Measurements from ENCODE around the gene SH3BGRL3. TPM values are rescaled to one million over a fixed set of nuclear protein-coding genes. Genes with fewer than 3 reads are reported as not detected.
"Not testable (repeated sequence)": the region's sequence is repeated elsewhere in the genome, so short reads cannot be mapped to it uniquely, and the experiment has no call there.

SH3BGRL3 gene
- total RNA-seq, 4 donors from 2014 or later: 42.4 to 124 (median 82.4) TPM

GRCh38 chr1:26291433-26291832 lies 11.5 kb downstream of the SH3BGRL3 start:
- TF ChIP-seq CTCF (IDR thresholded peaks at IDR 0.05): no peak
- DNase-seq (ENCODE audit: low spot score): no peak
- ATAC-seq (ENCODE audit: low FRiP score): no peak

- TF ChIP-seq CTCF (IDR thresholded peaks at IDR 0.05): no peak
- no peak for ATAC-seq (ENCODE audit: low FRiP score)
These were observed 12.1 kb downstream of the SH3BGRL3 start for GRCh38 chr1:26291939-26292338.

GRCh38 chr1:26292735-26293134 lies 12.8 kb downstream of the SH3BGRL3 start:
- not testable (repeated sequence) for DNase-seq (ENCODE audit: low spot score); ATAC-seq (ENCODE audit: low FRiP score)

More at GRCh38 chr1:26291939-26292338, 12.1 kb downstream of the SH3BGRL3 start:
- DNase-seq (ENCODE audit: low spot score): no peak

GRCh38 chr1:26293911-26294463 lies 14.1 kb downstream of the SH3BGRL3 start:
- ATAC-seq (ENCODE audit: low FRiP score): no peak
- TF ChIP-seq CTCF (IDR thresholded peaks at IDR 0.05): no peak
- DNase-seq (ENCODE audit: low spot score): no peak

- ATAC-seq (ENCODE audit: low FRiP score) (no peak), DNase-seq (ENCODE audit: low spot score) (no peak)
- TF ChIP-seq CTCF (IDR thresholded peaks at IDR 0.05): no peak
These were observed 15.6 kb downstream of the SH3BGRL3 start for GRCh38 chr1:26295194-26296138.

- DNase-seq (ENCODE audit: low spot score) (no peak), ATAC-seq (ENCODE audit: low FRiP score) (no peak)
- no peak for TF ChIP-seq CTCF (IDR thresholded peaks at IDR 0.05)
These were observed 16.6 kb downstream of the SH3BGRL3 start for GRCh38 chr1:26296340-26297056.

GRCh38 chr1:26297057-26297790 lies 17.3 kb downstream of the SH3BGRL3 start:
- no peak for TF ChIP-seq CTCF (IDR thresholded peaks at IDR 0.05)
- DNase-seq (ENCODE audit: low spot score) (no peak), ATAC-seq (ENCODE audit: low FRiP score) (no peak)
